Left lung (tissue), 10 donors: ENCODE data around the gene CENPM. TPM values are rescaled to one million over a fixed set of nuclear protein-coding genes. Genes with fewer than 3 reads are reported as not detected.

Experiments
- ATAC-seq: fragments of 200-7000 bp; cut with Tn5 transposase; one replicate; pipeline ENCODE4 v1.9.1; 2020; ENCODE audit warnings: moderate library complexity
- DNase-seq, 4 donors: peaks; one replicate each; pipeline ENCODE4 v3.0.0-alpha.2; 2013 to 2020
- H3K27ac ChIP-seq, 2 donors: fragments of 200-600 bp; sonication (generic) in 1 of 2; one replicate each; pipeline versions ENCODE4 v1.5.0 to v1.8.0; 2020 to 2021
- H3K27me3 ChIP-seq, 2 donors: fragments of 200-600 bp; sonication (generic) in 1 of 2; one replicate each; pipeline versions ENCODE4 v1.5.0 to v1.8.0; 2020 to 2021
- H3K36me3 ChIP-seq, 2 donors: fragments of 200-600 bp; sonication (generic) in 1 of 2; one replicate each; pipeline versions ENCODE4 v1.5.0 to v1.8.0; 2020 to 2021
- H3K4me1 ChIP-seq, 2 donors: fragments of 200-600 bp; one replicate each; pipeline ENCODE4 v1.8.0; 2021
- H3K4me3 ChIP-seq, 2 donors: fragments of 200-600 bp; sonication (generic) in 1 of 2; one replicate each; pipeline versions ENCODE4 v1.5.0 to v1.8.0; 2020 to 2021; ENCODE audit warnings: mild to moderate bottlenecking in 1 of 2
- H3K9me3 ChIP-seq, 2 donors: fragments of 200-600 bp; sonication (generic) in 1 of 2; one replicate each; pipeline versions ENCODE4 v1.5.0 to v1.8.0; 2020 to 2021
- intact Hi-C, 2 donors: fragments of 100-400 bp; cut with DNase I; formaldehyde crosslinking; loops; one replicate each; pipeline versions ENCODE4 v1.11.2 to v1.14.2; 2022
- polyA plus RNA-seq, 6 donors: library from polyadenylated mRNA; unstranded; fragments of 120-200 nt; gene quantifications; one replicate each; pipeline ENCODE4 v1.2.1, GENCODE V29; 2013; ENCODE audit not compliant: insufficient read length in 6 of 6
- total RNA-seq, 2 donors: library from RNA; stranded (reverse); fragmentation: NEBNext Ultra II Directional; extraction: Animal tissue kit (Norgen Biotek cat#: 25700); gene quantifications; one replicate each; pipeline ENCODE4 v1.2.1, GENCODE V29; 2021
- TF ChIP-seq, protein P1 (sequence below), 2 donors: fragments of 200-600 bp; sonication (generic) in 1 of 2; IDR thresholded peaks; one replicate each; pipeline versions ENCODE4 v1.5.0 to v1.8.0; 2021; ENCODE audit warnings: antibody characterized with exemption in 2 of 2
- donor health status: DM: no; HTN: yes; CAD: no.
- donor health status: DM: no; HTN: no; CAD: no.

Gene CENPM
- total and polyA plus RNA-seq, 8 donors = 9.6 to 20.5 (median 13.6) TPM

DNA sequence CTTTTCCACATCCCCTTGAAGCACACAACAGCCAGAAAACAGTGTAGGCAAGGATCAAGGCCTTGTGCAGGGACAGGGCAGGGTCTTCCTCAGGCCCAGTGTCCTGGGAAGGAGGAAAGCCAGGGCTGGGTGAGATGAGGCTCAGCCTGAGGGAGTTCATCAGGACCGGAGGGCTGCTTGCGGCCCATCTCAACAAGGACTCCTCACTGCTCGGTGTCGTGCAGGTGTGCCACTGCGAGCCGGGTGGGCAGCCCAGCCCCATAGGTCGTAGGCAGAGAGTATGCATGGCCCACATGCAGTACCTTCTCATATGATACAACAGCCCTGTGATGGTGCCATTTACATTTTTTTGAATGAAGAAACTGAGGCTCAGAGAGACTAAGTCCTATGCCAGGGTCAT is 44.9 kb downstream of the CENPM start:
- Histone ChIP-seq H3K27me3 (no peaks in the 10 kb centered on the region), H3K27ac (no peak overlapping the region), H3K4me3 (no peak overlapping the region), H3K36me3 (peaks cover 0 to 100% of the 10 kb centered on the region in 2 donors), H3K9me3 (no peaks in the 10 kb centered on the region), H3K4me1 (no peaks in the 10 kb centered on the region)
- TF ChIP-seq, protein P1, sequence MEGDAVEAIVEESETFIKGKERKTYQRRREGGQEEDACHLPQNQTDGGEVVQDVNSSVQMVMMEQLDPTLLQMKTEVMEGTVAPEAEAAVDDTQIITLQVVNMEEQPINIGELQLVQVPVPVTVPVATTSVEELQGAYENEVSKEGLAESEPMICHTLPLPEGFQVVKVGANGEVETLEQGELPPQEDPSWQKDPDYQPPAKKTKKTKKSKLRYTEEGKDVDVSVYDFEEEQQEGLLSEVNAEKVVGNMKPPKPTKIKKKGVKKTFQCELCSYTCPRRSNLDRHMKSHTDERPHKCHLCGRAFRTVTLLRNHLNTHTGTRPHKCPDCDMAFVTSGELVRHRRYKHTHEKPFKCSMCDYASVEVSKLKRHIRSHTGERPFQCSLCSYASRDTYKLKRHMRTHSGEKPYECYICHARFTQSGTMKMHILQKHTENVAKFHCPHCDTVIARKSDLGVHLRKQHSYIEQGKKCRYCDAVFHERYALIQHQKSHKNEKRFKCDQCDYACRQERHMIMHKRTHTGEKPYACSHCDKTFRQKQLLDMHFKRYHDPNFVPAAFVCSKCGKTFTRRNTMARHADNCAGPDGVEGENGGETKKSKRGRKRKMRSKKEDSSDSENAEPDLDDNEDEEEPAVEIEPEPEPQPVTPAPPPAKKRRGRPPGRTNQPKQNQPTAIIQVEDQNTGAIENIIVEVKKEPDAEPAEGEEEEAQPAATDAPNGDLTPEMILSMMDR (IDR thresholded peaks at IDR 0.05) = no peak
- no peak for ATAC-seq
- DNase-seq = no peak
- intact Hi-C loops = no loop called here

DNA sequence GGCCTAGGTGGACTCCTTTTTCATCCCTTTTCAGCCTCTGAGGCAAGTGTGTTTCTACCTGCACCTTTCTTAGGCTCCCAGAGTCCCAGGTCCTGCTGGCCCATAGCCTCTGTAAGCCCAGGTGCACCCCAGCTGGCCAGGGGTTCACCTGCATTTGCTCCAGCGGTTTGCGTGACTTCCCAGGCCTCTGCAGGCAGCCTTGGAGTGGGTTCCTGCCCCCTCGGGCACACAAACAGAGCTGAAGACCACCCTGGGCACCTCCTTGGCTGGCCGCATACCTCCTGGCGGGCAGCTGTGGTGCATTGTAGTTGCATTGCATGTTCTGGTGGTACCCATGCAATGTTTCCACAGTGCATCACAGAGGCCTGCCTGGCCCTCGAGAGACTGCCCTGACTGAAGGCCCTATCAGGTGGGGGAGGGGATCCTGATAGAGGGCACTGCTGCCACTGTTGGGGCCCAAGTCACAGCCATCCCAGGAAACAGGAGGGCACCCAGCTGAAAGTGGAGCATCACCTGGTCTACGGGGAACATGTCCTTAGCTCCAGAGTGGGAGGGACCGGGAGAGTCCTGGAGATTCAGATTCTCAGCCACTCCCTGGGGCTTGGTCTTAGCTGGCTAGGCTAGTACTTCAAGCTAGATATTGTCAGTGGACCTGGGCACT is 46.2 kb downstream of the CENPM start:
- H3K9me3 ChIP-seq = no peaks in the 10 kb centered on the region
- H3K36me3 ChIP-seq = peaks cover 0 to 100% of the 10 kb centered on the region in 2 donors
- intact Hi-C loops = no loop called here
- no peaks in the 10 kb centered on the region for H3K27me3 ChIP-seq
- DNase-seq (no peak), ATAC-seq (no peak)
- TF ChIP-seq, protein P1 (IDR thresholded peaks at IDR 0.05) = no peak
- no peak overlapping the region for H3K4me3 ChIP-seq
- no peaks in the 10 kb centered on the region for H3K4me1 ChIP-seq
- H3K27ac ChIP-seq = no peak overlapping the region

DNA sequence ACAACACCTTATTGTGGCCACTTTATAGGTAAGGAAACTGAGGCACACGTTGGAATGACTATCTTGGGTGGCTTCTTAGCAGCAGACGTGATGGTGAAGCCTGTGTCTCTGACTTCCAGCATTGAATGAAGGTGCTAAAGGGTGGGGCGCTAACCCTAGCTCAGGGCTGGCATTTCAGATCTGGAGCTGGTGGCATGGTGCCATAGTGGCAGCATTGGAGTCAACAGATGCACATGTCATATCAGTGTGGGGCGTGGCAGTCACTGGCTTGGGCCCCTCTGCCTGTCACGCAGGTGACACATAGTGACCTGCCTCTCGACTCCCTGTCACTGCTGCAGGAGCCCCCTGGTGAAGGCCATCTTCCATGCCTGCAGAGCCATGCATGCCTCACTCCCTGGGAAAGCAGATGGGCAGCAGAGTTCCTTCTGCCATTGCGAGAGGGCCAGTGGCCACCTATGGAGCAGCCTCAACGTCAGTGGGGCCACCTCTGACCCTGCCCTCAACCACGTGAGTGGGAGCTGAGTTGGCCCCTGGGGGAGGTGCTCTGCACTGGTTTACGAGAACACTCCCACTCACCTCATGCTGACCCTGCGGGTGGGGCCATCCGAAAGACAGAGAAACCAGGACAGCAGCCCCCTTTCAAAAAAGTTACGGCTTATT is 46.8 kb downstream of the CENPM start:
- Histone ChIP-seq H3K27me3 (no peaks in the 10 kb centered on the region), H3K4me3 (no peak overlapping the region), H3K36me3 (peaks cover 0 to 100% of the 10 kb centered on the region in 2 donors), H3K27ac (no peak overlapping the region), H3K9me3 (no peaks in the 10 kb centered on the region), H3K4me1 (no peaks in the 10 kb centered on the region)
- TF ChIP-seq, protein P1 (IDR thresholded peaks at IDR 0.05) = no peak
- intact Hi-C loops = no loop called here
- DNase-seq (no peak), ATAC-seq (no peak)

DNA sequence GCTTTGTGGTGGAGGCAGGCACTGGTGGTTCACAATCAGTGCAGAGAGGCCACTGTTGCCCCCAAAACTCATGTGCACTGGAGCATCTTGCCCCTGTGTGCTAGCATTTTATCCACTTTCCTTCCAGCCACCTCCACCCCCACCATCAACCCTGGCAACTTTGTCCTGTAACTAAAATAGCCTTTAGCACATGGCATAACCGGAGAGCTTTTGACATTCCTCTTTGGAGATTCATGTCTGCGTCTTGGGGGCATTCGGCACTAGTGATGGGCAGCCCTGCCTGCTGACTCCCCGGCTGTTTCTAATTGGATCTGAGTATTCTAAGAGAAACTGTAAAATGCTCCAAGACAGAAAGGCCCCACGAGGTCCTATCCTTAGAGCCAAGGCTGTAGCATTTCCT is 47.8 kb downstream of the CENPM start:
- no peak overlapping the region for H3K27ac ChIP-seq
- H3K4me1 ChIP-seq = no peaks in the 10 kb centered on the region
- DNase-seq (no peak), ATAC-seq (no peak)
- H3K36me3 ChIP-seq = peaks cover 0 to 100% of the 10 kb centered on the region in 2 donors
- no peak overlapping the region for H3K4me3 ChIP-seq
- H3K27me3 ChIP-seq = no peaks in the 10 kb centered on the region
- no peaks in the 10 kb centered on the region for H3K9me3 ChIP-seq
- intact Hi-C loops = no loop called here
- TF ChIP-seq, protein P1 (IDR thresholded peaks at IDR 0.05) = no peak

DNA sequence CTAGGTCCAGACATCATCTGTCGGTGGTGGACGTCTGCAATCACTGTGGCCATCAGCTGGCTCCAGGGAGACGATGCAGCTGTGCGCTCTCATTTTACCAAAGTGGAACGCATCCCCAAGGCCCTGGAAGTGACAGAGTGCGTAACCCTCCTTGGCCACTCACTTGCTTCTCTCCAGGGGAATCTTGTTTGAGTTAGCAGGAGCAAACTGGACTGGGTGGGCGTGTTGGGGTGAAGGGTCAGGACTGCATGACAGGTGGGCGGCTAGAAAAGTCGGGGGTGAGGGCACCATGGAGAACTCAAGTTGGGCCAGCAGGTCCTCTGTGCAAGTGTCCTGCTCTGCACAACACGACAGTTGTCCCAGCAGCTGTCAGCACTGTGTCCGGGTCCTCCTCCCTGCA is 48.3 kb downstream of the CENPM start:
- Histone ChIP-seq H3K27ac (no peak overlapping the region), H3K27me3 (no peaks in the 10 kb centered on the region), H3K4me1 (no peaks in the 10 kb centered on the region), H3K9me3 (no peaks in the 10 kb centered on the region), H3K4me3 (no peak overlapping the region), H3K36me3 (peaks cover 0 to 100% of the 10 kb centered on the region in 2 donors)
- DNase-seq (peak in 1 of 4 donors; percentile 41), ATAC-seq (no peak)
- TF ChIP-seq, protein P1 (IDR thresholded peaks at IDR 0.05) = no peak
- intact Hi-C loops = no loop called here
